ENCODE data around the gene BMPR2.

- TF ChIP-seq EZH2phosphoT487 (IDR thresholded peaks at IDR 0.05; ENCODE audit: borderline replicate concordance, low read length) (no peak), CTCF (conservative IDR thresholded peaks at IDR 0.05; ENCODE audit: low read depth, low read length) (no peak), EZH2 (IDR thresholded peaks at IDR 0.05; ENCODE audit: low read length, unreplicated experiment) (no peak)
Observed at GRCh38 chr2:202609381-202610145, 233.4 kb downstream of the BMPR2 start.

Measured in PC-3 (cell line).